DMS114 treated with DMSO at 0.1 percent for 48 hours (cell line): ENCODE measurements around the gene YAP1.
"Not testable (repeated sequence)": the region's sequence is repeated elsewhere in the genome, so short reads cannot be mapped to it uniquely, and the experiment has no call there.

Experiments
- DNase-seq: peaks from one replicate; lab custom pipeline; 2025; ENCODE audit not compliant: unreplicated experiment; lab: John Stamatoyannopoulos, UW

Gene YAP1

GRCh38 chr11:102196351-102196750 is 86.1 kb downstream of the YAP1 start:
- DNase-seq: no peak

DNA sequence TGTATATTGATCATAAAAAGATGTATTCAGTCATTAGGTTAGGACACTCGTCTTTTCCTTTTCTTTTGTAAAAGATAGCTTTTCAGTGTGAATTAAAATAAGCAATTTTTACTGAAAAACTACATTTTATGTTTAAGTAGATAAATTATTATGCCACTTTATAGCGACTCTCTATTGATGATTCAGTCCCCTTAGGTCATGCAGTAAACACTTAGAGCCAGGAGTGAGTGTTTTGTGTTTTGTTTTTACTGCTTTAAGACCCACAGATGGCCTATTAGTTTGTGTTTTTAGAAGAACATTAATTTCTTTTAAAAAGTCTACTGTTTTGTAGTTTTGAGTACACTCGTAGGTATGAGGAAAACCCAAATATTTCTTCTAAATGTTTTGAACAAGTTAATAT is 86.6 kb downstream of the YAP1 start:
- DNase-seq: no peak

GRCh38 chr11:102197670-102198139 is 87.5 kb downstream of the YAP1 start:
- DNase-seq: no peak

DNA sequence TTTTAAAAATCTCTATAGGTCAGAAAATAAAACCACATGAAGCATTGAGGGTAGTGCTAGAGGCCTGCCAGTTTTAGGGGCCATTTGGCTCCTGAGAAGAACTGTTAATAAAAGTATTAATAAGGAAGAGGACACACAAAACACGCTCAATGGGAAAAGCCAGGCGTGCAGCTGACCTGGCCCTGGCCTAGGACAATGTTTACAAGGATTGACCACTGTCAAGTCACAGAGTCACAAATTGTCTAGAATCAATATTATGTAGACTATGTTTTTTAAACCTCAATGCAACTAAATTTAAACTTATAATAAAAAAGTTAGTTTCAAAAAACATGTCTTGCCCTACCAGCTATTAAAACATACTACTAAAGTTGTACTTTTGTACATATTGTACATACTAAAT is 89.4 kb downstream of the YAP1 start:
- no peak for DNase-seq

DNA sequence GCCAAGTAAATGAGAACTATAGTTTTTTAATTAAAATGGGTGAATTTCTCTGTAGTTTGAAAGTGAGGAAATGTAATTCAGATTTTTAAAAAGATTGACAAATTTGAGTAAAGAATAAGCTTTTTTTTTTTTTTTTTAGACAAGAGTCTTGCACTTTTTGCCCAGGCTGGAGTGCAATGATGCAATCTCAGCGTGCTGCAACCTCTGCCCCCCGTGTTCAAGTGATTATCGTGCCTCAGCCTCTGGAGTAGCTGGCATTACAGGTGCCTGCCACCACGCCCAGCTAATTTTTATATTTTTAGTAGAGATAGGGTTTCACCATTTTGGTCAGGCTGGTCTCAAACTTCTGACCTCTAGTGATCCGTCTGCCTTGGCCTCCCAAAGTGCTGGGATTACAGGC is 90.1 kb downstream of the YAP1 start:
- not testable (repeated sequence) for DNase-seq

DNA sequence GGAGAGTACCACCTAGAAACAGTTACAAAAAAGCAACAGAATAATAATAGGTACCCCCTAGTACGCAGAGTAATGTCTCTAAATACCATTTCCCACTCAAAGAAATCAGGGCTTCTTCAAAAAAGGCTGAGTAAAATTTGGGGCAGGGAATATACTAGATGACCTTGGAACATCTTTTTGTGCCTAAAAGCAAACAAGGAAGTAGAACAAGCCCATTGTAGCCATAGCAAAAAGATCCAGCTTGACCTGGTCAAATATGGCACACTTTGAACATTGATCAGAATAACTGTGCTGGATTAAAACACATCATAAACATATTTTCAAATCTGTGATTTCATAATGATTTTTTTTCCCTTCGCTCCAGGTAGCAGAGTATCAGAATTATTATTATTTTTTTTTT is 91.5 kb downstream of the YAP1 start:
- DNase-seq: no peak

- DNase-seq: no peak
These were observed 92.7 kb downstream of the YAP1 start for GRCh38 chr11:102202972-102203371.

DNA sequence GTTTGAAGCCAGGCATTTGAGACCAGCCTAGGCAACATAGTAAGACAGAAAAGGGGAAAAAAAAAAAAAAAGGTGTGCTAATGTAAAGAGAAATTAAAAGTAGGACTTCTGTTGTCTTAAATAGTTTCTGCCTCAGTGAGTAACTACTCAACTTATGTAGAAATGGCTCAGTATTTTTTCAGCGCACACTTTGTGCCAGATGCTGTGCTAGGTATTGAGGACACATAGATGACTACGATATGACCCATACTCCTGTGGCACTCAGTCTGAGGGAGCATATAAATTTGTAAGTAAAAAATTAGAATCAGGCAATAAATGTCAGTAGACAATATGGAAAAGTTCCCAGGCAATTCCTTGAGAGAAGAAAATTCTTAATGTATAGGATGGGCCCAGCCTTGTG is 93.9 kb downstream of the YAP1 start:
- no peak for DNase-seq

- no peak for DNase-seq
These were observed 95.6 kb downstream of the YAP1 start for GRCh38 chr11:102205805-102206204.

DNA sequence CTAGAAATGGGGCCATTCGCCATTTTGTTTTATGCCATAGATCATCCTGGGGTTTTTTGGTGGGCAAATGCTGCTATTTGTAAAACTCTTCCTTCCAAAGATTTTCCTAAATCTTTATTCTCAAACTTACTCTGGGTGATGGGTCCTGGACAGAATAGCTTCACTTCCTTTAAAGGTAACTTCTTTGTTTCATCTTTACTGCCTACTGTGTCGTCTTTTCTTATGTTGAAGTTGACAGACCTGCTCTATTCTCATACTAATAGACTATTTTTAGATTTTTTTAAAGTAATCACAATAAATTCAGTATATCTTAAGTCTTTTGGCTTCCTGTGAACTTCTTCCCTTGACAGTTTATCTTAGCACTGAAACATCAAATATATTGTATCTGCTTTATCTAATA is 98.6 kb downstream of the YAP1 start:
- DNase-seq: no peak

- no peak for DNase-seq
These were observed 104.4 kb downstream of the YAP1 start for GRCh38 chr11:102214623-102215022.

GRCh38 chr11:102216433-102217075 is 106.3 kb downstream of the YAP1 start:
- no peak for DNase-seq

GRCh38 chr11:102220728-102221467 is 110.7 kb downstream of the YAP1 start:
- no peak for DNase-seq

- DNase-seq: no peak
These were observed 113.6 kb downstream of the YAP1 start for GRCh38 chr11:102223859-102224258.

DNA sequence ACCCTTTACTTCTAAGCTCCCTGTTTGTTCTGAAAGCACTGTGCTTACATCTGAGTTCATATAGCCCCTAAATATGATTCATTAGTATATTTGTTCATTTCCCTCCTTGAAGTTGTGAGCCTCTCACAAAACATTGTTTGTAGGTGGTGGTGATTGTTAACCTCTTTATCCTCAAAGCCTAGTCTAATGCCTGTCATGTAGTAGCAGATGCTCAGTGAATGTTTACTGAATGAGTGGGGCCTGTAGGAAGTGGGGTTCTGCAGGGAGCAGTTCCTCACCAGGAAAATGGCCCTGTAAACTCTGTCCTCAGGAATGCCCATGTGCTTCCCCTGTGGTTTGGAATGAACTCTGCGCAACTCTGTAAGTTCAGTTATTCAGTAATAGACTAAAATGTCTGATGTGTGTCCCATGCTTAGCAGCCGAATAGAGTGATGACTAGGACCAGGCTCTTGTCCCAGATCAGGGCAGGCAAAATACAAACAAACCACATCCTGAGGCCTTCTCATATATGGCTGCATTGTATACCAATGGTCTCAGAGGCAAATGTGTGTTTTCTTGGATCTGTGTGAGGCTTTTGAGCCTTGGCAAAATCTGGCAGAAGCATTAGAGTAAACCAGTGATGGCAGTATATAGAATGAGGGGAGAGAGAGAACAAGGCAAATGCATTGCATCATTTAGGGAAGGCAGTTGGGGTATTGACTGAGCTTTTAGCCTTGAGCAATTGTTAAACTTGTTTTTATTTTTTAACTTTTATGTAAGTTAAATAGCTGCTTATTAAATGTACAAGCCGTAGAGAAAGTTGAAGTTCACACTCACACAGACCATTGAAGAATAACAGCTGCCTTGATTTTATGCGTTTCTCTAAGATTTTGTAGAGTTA is 115.7 kb downstream of the YAP1 start:
- DNase-seq: no peak

GRCh38 chr11:102226702-102227490 is 116.6 kb downstream of the YAP1 start:
- no peak for DNase-seq

- no peak for DNase-seq
These were observed 119.4 kb downstream of the YAP1 start for GRCh38 chr11:102229510-102230123.

GRCh38 chr11:102230186-102230585 is 119.9 kb downstream of the YAP1 start:
- no peak for DNase-seq

- no peak for DNase-seq
These were observed 120.7 kb downstream of the YAP1 start for GRCh38 chr11:102230911-102231310.

- DNase-seq: no peak
These were observed 124.7 kb downstream of the YAP1 start for GRCh38 chr11:102234779-102235439.
